Lower leg skin (tissue), 4 donors: Measurements from ENCODE around the gene CPLX3. TPM values are rescaled to one million over a fixed set of nuclear protein-coding genes. Genes with fewer than 3 reads are reported as not detected.

Experiments
- DNase-seq, 2 donors: peaks; one replicate each; pipeline ENCODE4 v3.0.0-alpha.2; 2019; ENCODE audit warnings: low spot score in 2 of 2
- H3K4me3 ChIP-seq: fragments of 200-600 bp; sonication (generic); 2 replicates; pipeline ENCODE4 v1.5.1; 2017; ENCODE audit warnings: mild to moderate bottlenecking, low read depth; ENCODE audit not compliant: poor library complexity, severe bottlenecking
- CTCF ChIP-seq, 3 donors: fragments of 450-650 bp; IDR thresholded peaks; one replicate each; pipeline ENCODE4 v1.5.1; 2016; ENCODE audit warnings: antibody characterized with exemption in 3 of 3, mild to moderate bottlenecking in 3 of 3, moderate library complexity in 2 of 3
- POLR2A ChIP-seq, 2 donors: fragments of 450-650 bp; IDR thresholded peaks; one replicate each; pipeline ENCODE4 v1.6.1; 2016 to 2017; ENCODE audit warnings: antibody characterized with exemption in 2 of 2, mild to moderate bottlenecking in 1 of 2, moderate library complexity in 1 of 2
- WGBS, 2 donors: methylation state at CpG; one replicate each; pipeline ENCODE4 v1.1.5; 2018; 5-methylcytosine and 5-hydroxymethylcytosine counted together
- intact Hi-C: fragments of 100-400 bp; cut with DNase I; formaldehyde crosslinking; loops from one replicate; pipeline ENCODE4 v1.15.0; 2023; ENCODE audit warnings: low total_unique reads
- total RNA-seq, 4 donors: library from RNA; depleted of rRNA; stranded (reverse); fragments of >200 nt; gene quantifications; one replicate each; pipeline ENCODE4 v1.1.0, GENCODE V29; 2016

The CPLX3 gene
- total RNA-seq, 4 donors from 2014 or later = 0.17 to 0.84 (median 0.28) TPM

- TF ChIP-seq POLR2A (IDR thresholded peaks at IDR 0.05) (no peak), CTCF (IDR thresholded peaks at IDR 0.05) (no peak)
- intact Hi-C loops = no loop called here
- no peak for DNase-seq
- no peak overlapping the region for H3K4me3 ChIP-seq
- 66 to 74% methylated on average over 14 to 15 of the region's 15 CpGs for WGBS, 2 donors
Measured at GRCh38 chr15:74831813-74832495, 5.5 kb downstream of the CPLX3 start.

- WGBS, 2 donors = 75 to 76% methylated on average over 4 of the region's 4 CpGs
- TF ChIP-seq POLR2A (IDR thresholded peaks at IDR 0.05) (no peak), CTCF (IDR thresholded peaks at IDR 0.05) (no peak)
- intact Hi-C loops = no loop called here
- no peak for DNase-seq
- H3K4me3 ChIP-seq = no peak overlapping the region
Measured at GRCh38 chr15:74832826-74833225, 6.4 kb downstream of the CPLX3 start.

GRCh38 chr15:74833376-74834107, 7.1 kb downstream of the CPLX3 start:
- H3K4me3 ChIP-seq = no peak overlapping the region
- no peak for DNase-seq
- WGBS, 2 donors = 73 to 75% methylated on average over 8 to 12 of the region's 12 CpGs
- TF ChIP-seq CTCF (IDR thresholded peaks at IDR 0.05) (no peak), POLR2A (IDR thresholded peaks at IDR 0.05) (no peak)
- intact Hi-C loops = no loop called here

- WGBS, 2 donors = 37 to 51% methylated on average over 4 to 5 of the region's 5 CpGs
- TF ChIP-seq CTCF (IDR thresholded peaks at IDR 0.05) (no peak), POLR2A (IDR thresholded peaks at IDR 0.05) (no peak)
- DNase-seq = no peak
- no peak overlapping the region for H3K4me3 ChIP-seq
- intact Hi-C loops = no loop called here
Measured at GRCh38 chr15:74835312-74835823, 8.9 kb downstream of the CPLX3 start.

- no peak overlapping the region for H3K4me3 ChIP-seq
- intact Hi-C loops = no loop called here
- DNase-seq = no peak
- 85 to 90% methylated on average over 7 of the region's 7 CpGs for WGBS, 2 donors
- TF ChIP-seq POLR2A (IDR thresholded peaks at IDR 0.05) (no peak), CTCF (IDR thresholded peaks at IDR 0.05) (no peak)
Measured at GRCh38 chr15:74836846-74837245, 10.4 kb downstream of the CPLX3 start.
